Measurements from ENCODE around the gene MAP4K1. TPM values are rescaled to one million over a fixed set of nuclear protein-coding genes. Genes with fewer than 3 reads are reported as not detected.

The MAP4K1 gene
- total RNA-seq, 1 donor: not detected

DNA sequence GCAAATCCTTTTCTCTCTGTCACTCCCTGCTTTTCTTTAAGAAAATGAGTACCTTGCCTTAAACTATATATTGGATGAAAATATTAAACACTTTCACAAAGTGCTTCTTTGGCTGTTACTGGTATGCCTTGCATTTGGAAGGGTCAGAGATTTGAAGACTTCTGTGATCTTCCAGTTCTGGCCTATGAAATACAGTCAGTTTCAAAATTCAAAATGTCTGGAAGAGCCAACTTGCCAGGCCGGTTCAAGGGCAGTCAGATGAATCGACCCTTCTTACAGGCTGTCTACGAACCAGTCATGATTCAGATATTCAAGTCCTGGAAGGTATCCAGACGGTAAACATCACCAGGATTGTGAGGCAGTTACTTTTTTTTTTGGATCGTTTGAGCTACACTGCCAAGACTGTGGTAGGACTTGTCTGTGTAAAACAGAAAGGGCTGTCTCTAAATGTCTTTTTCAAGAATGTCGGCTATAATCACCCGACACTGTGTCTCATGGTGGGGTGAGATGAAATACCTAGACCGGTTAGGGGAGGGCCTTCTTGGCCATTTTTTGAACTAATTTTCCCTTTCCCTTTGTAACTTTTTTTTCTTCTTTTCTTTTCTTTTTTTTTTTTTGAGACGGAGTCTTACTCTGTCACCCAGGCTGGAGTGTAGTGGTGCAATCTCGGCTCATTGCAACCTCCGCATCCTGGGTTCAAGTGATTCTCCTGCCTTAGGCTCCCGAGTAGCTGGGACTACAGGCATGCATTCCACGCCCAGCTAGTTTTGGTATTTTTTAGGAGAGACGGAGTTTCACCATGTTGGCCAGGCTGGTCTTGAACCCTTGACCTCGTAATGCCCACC is 40.9 kb upstream of the MAP4K1 start:
- H3K4me3 ChIP-seq (ENCODE audit: low read depth, low read length): peak overlapping the region; percentile 43
- DNase-seq (ENCODE audit: low read depth): peak; percentile 100
- TF ChIP-seq, protein P1, sequence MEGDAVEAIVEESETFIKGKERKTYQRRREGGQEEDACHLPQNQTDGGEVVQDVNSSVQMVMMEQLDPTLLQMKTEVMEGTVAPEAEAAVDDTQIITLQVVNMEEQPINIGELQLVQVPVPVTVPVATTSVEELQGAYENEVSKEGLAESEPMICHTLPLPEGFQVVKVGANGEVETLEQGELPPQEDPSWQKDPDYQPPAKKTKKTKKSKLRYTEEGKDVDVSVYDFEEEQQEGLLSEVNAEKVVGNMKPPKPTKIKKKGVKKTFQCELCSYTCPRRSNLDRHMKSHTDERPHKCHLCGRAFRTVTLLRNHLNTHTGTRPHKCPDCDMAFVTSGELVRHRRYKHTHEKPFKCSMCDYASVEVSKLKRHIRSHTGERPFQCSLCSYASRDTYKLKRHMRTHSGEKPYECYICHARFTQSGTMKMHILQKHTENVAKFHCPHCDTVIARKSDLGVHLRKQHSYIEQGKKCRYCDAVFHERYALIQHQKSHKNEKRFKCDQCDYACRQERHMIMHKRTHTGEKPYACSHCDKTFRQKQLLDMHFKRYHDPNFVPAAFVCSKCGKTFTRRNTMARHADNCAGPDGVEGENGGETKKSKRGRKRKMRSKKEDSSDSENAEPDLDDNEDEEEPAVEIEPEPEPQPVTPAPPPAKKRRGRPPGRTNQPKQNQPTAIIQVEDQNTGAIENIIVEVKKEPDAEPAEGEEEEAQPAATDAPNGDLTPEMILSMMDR (IDR thresholded peaks at IDR 0.05; ENCODE audit: insufficient read depth, low read length): no peak

DNA sequence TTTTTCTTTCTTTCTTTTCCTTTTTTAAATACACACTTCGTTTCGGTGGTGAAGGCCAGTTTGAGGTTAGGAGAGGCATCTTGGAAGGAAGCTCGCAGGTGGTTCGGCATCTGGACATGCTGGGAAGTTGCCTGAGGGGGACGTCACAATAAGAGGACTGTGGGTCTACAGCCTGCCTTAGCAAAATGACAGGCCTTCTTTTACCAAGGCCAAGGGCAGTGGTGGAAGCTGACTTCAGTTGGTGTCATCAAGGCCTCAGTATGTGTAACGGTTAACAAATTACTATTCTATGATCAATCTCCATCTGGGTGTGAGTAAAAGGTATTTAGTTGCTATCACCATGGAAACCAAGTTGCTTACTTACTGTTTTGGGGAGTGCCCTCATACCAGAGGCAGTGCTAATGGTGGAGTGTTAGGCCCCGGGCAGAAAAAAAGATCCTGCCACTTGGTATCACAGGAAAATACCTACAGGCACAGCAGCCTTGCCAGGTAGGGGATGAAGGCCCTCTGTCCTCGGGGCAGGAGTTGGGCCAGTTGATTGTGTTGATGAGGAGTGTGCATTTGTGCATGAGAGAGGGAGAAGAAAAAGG is 40.0 kb upstream of the MAP4K1 start:
- TF ChIP-seq, protein P1 (IDR thresholded peaks at IDR 0.05; ENCODE audit: insufficient read depth, low read length): no peak
- no peak overlapping the region for H3K4me3 ChIP-seq (ENCODE audit: low read depth, low read length)
- DNase-seq (ENCODE audit: low read depth): peak; percentile 61

DNA sequence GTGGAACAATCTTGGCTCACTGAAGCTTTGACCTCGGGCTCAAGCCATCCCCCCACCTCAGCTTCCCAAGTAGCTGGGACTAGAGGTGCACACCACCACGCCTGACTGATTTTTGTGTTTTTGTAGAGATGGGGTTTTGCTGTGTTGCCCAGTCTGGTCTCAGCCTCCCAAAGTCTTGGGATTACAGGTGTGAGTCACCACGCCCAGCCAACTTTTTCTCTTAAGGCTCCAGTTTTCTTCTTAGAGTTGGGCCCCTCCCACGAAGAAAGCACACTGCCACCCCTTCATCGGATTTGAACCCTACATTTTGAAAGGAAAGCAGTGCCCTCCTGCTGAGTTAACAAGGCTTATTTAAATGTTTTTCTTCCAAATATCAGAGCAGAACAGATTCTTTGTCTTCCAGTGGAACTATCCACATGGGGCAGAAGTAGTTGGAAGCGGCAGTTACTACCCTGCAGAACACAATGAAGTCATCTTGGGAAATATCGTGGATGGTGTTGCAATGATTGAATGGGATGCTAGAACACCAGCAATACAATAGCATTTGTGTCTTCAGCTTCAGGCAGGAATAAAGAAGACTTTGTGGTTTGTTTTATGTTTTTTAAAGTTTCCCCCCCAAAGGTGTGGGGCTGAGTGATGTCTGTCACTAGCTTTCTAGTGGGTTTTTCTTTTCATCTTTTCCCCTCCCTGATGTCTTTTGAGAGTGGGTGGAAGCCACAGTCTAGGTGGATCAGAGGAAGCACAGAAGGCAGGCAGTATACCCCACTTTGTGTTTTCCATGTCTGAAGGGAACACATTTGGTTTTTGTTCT is 38.6 kb upstream of the MAP4K1 start:
- H3K4me3 ChIP-seq (ENCODE audit: low read depth, low read length): no peak overlapping the region
- TF ChIP-seq, protein P1 (IDR thresholded peaks at IDR 0.05; ENCODE audit: insufficient read depth, low read length): no peak
- peak; percentile 83 for DNase-seq (ENCODE audit: low read depth)

DNA sequence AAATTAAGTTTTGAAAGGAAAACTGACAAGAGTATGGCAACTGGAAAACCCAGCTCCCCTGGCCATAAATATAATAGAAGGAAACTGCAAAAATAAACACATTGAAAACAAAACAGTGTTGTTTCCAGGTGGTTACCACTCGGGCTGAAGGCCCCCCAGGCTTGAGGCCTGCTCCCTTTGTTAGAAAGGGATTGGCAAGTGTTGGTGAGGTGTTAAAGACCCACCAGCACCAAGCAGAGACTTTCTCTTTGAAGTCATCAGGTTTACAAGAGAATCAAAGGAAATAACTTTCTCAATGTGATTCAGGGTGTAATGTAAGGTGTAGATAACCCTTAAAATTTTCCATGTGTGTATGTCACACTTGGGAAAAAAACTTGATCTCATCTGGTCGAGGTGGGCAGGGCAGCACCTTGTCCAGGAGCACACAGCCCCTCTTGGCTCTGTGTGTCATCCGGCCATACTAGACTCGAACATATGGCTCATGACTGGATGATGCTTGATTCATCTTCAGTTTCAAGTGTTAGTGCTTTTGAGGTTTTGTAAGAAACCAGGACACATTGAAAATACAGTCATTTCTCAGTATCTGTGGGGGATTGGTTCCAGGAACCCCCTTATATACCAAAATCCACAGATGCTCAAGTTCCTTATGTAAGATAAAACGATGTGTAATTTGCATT is 37.5 kb upstream of the MAP4K1 start:
- H3K4me3 ChIP-seq (ENCODE audit: low read depth, low read length): no peak overlapping the region
- TF ChIP-seq, protein P1 (IDR thresholded peaks at IDR 0.05; ENCODE audit: insufficient read depth, low read length): no peak
- no peak for DNase-seq (ENCODE audit: low read depth)

DNA sequence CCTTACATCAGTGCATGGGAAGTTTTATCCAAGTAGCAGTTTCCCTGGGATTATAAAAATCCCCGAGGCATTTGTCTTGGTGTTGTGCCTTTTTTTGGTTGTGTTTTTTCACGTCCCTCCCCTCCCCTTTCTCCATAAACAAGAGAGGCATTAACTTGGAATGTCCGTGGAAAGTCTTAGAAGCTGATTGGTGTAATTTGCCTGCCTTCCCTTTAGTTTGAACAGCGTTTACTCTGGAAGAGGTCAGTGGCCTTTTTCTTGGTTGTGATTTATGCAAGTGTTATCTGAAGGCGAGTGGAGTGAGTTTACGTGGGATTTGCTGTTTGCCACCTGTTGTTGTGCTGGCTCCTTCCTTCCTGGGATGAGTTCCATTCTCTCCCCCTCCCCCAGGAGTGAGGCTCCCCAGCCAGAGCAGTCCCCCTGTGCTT is 36.9 kb upstream of the MAP4K1 start:
- no peak for DNase-seq (ENCODE audit: low read depth)
- TF ChIP-seq, protein P1 (IDR thresholded peaks at IDR 0.05; ENCODE audit: insufficient read depth, low read length): no peak
- no peak overlapping the region for H3K4me3 ChIP-seq (ENCODE audit: low read depth, low read length)

DNA sequence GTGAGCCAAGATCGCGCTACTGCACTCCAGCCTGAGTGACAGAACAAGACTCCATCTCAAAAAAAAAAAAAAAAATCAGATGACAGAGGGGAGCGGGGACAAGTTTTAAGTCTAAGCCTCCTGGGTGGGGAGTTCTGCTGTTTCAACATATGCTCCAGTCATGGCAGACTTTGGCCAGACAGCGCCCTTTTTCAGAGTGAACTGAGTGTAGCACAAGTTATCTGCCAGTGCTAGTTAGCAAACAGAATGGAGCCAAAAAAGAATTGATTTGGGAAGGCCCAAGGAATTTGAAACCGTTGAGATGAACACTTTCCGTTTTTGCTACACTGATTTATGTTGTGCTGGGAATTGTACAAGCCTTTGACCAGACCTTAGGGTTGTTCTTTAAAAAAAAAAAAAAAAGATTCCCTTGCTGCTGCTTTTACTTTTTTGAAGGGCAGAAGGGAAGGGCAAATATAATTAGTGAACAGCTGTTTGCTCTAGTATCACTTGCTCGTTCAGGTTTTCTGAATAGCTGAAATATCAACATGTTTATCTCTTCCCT is 35.3 kb upstream of the MAP4K1 start:
- DNase-seq (ENCODE audit: low read depth): peak; percentile 85
- TF ChIP-seq, protein P1 (IDR thresholded peaks at IDR 0.05; ENCODE audit: insufficient read depth, low read length): peak; percentile 12
- no peak overlapping the region for H3K4me3 ChIP-seq (ENCODE audit: low read depth, low read length)
